ENCODE results near the gene LRRC15.

LRRC15 gene

DNA sequence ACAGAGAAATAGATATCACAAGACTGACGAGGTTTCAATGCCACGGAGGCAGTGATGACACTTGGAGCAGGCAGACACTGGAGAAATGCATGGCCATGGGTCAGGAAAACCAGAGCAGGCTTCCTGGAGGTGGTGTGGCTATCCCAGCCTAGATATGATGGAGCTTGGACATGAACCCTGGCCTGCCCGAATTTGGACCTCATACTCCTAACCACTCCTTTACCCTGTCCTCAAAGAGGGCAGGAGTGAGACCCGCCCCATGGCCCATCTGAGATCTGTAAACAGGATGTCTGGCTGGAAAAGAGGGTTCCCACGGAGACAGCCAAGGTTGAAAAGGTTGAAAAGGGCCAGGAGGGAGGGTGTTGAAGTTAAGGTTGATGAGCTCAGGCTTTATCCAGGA is 49.4 kb downstream of the LRRC15 start:
- Mint-ChIP-seq H3K27me3 (peaks cover 35 to 69% of the 10 kb centered on the region in 2 donors), H3K27ac (no peak overlapping the region), H3K9me3 (peaks cover 8 to 12% of the 10 kb centered on the region in 2 donors), H3K4me3 (no peak overlapping the region), H3K4me1 (peaks cover 6 to 16% of the 10 kb centered on the region in 2 donors), H3K36me3 (peaks cover 4 to 5% of the 10 kb centered on the region in 2 donors)
- DNase-seq = no peak
- no peak for ATAC-seq (replicated peaks)

DNA sequence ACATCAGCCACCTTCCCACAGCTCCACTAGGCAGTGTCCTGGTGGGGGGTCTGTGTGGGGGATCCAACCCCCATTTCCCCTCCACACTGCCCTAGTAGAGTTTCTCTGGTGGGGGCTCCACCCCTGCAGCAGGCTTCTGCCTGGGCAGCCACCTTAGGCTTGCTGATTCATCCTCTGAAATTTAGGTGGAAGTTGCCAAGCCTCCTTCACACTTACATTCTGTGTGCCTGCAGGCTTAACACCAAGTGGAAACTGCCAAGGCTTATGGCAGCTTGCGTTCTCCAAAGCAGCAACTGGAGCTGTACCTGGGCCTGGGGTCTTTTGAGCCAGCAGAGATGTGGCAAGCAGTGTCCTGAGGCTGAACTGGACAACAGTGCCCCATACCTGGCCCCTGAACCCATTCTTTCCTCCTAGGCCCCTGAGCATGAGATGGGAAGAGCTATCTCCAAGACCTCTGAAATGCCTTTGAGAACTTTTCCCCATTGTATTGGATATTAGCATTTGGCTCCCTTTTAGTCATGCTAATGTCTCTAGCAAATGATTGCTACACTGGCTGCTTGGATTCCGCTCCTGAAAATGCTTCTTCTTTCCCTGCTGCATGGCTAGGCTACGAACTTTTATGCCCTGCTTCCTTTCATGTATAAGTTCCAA is 50.9 kb downstream of the LRRC15 start:
- ATAC-seq (replicated peaks) (no peak), DNase-seq (no peak)
- no peak overlapping the region for H3K4me3 Mint-ChIP-seq
- no peak overlapping the region for H3K27ac Mint-ChIP-seq
- peaks cover 9 to 27% of the 10 kb centered on the region in 2 donors for H3K4me1 Mint-ChIP-seq
- peaks cover 8 to 12% of the 10 kb centered on the region in 2 donors for H3K9me3 Mint-ChIP-seq
- H3K27me3 Mint-ChIP-seq = peaks cover 39 to 83% of the 10 kb centered on the region in 2 donors
- peaks cover 4 to 5% of the 10 kb centered on the region in 2 donors for H3K36me3 Mint-ChIP-seq

DNA sequence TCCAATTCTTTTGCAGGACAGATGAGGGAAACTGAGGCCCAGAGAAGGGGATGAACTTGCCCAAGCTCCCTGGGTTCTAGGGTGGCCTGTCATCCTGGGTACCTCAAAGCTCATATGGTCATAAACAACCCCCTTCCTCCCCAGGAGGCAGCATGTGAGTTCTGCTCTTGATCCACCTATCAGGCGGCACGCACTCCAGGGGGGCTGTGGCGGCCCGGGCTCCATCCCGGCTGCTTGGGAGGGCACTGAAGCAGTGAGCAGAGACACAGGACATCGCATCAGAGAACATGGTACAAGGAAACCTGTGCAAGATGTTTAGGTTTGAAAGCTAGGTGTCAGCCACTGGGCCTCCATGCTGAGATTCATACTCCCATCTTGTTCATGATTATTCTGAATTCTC is 52.6 kb downstream of the LRRC15 start:
- peaks cover 43 to 84% of the 10 kb centered on the region in 2 donors for H3K27me3 Mint-ChIP-seq
- DNase-seq = no peak
- H3K36me3 Mint-ChIP-seq = peaks cover 4 to 5% of the 10 kb centered on the region in 2 donors
- H3K27ac Mint-ChIP-seq = no peak overlapping the region
- no peak overlapping the region for H3K4me3 Mint-ChIP-seq
- peaks cover 17 to 44% of the 10 kb centered on the region in 2 donors for H3K4me1 Mint-ChIP-seq
- H3K9me3 Mint-ChIP-seq = peaks cover 8 to 12% of the 10 kb centered on the region in 2 donors
- no peak for ATAC-seq (replicated peaks)

DNA sequence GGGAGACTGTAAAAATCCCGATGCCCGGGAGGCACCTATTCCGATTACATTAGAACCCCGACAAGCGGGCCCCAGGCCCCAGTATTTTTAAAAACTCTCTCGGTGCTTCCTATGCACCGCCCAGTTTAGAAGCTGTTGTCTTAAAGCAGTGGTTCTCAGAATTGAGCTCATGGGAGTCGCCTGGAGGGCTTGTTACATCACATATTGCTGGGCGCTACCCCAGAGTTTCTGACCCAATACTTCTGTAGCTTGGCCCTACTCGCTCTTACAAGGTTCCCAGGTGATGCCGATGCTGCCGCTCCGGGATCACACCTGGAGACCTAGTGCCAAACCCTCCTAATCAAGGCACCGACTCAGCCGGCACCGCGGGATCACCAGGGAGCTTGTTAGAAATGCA is 53.6 kb downstream of the LRRC15 start:
- Mint-ChIP-seq H3K9me3 (peaks cover 8 to 12% of the 10 kb centered on the region in 2 donors), H3K27me3 (peaks cover 49 to 87% of the 10 kb centered on the region in 2 donors), H3K27ac (no peak overlapping the region), H3K36me3 (peaks cover 4 to 5% of the 10 kb centered on the region in 2 donors), H3K4me3 (peak overlapping the region in 1 of 2 donors; percentile 83), H3K4me1 (peaks cover 17 to 44% of the 10 kb centered on the region in 2 donors)
- ATAC-seq (replicated peaks) (peak; percentile 39 to 45), DNase-seq (no peak)

DNA sequence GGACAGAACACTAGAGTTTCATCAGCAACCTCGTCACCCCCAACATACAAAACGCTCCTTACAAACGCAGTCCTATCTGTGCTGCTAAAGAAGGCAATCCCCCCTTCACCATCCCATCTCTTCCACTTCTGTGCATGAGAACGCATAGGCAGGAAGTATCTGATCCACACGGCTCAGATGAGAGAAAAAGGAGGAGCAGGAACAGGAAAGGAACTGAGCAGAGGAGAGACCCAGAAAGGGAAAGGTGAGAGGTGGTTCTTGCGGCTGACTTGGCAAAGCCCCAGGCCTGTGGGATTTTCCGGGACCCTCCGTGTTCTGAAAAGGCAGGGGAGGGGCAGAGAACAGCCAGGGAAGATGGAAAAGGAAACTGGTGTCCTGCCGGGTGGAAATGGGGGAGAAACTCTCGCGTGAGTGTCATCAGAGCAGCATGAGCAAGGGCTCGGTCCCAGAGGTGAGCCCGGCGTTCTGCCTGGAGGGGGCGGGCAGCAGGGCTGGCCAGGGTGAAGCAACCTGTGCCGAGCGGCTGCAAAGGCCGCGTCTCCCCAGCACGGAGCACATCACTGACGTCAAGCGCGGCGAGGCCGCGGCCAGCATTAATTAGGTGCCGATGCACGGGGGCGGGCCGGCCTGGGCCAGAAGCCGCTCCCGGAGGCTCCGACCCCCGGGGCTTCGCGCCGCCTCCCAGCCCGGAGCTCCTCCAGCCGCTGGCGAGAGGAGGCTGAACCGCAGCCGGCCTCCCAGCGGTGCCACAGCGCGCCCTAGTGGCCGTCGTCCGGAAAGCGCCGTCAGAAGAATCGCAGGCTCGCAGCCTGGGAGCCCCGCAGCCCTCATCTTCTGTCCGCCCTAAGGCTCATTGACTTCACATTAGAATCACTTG is 54.2 kb downstream of the LRRC15 start:
- H3K4me3 Mint-ChIP-seq = peak overlapping the region; percentile 79 to 83
- peak overlapping the region; percentile 1 for H3K27ac Mint-ChIP-seq
- peaks cover 17 to 44% of the 10 kb centered on the region in 2 donors for H3K4me1 Mint-ChIP-seq
- H3K27me3 Mint-ChIP-seq = peaks cover 52 to 88% of the 10 kb centered on the region in 2 donors
- peaks cover 8 to 12% of the 10 kb centered on the region in 2 donors for H3K9me3 Mint-ChIP-seq
- DNase-seq (peak; percentile 75), ATAC-seq (replicated peaks) (peak; percentile 88)
- H3K36me3 Mint-ChIP-seq = peaks cover 4 to 5% of the 10 kb centered on the region in 2 donors

DNA sequence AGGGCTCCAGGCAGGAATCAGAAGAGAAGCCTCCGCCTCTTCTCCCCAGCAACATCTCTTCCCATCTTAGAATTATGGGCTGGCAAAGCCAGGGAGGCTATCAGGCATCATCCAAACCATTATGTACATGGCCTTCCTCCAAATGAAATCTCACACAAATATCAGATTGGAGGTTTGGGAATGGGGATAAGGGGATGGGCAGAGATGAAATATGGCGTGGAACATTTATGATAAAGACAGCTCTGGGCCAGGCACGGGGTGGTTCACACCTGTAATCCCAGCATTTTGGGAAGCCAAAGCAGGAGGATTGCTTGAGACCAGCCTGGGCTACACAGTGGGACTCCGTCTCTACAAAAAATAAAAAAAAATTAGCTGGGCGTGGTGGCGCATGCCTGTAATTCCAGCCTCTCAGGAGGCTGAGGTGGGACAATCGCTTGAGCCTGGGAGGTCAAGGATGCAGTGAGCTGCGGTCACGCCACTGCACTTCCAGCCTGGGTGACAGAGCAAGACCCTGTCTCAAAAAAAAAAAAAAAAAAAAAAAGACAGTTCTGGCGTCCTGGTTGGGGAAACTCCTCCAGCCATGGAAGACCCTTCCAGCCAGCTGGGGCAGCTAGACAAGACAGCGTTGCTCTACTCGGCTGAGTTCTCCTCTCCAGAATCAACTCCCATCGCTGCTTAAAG is 55.0 kb downstream of the LRRC15 start:
- ATAC-seq (replicated peaks) (no peak), DNase-seq (no peak)
- peak overlapping the region in 1 of 2 donors; percentile 79 for H3K4me3 Mint-ChIP-seq
- peaks cover 52 to 83% of the 10 kb centered on the region in 2 donors for H3K27me3 Mint-ChIP-seq
- peaks cover 20 to 50% of the 10 kb centered on the region in 2 donors for H3K4me1 Mint-ChIP-seq
- H3K9me3 Mint-ChIP-seq = peaks cover 7 to 8% of the 10 kb centered on the region in 2 donors
- H3K36me3 Mint-ChIP-seq = peaks cover 4 to 5% of the 10 kb centered on the region in 2 donors
- no peak overlapping the region for H3K27ac Mint-ChIP-seq

DNA sequence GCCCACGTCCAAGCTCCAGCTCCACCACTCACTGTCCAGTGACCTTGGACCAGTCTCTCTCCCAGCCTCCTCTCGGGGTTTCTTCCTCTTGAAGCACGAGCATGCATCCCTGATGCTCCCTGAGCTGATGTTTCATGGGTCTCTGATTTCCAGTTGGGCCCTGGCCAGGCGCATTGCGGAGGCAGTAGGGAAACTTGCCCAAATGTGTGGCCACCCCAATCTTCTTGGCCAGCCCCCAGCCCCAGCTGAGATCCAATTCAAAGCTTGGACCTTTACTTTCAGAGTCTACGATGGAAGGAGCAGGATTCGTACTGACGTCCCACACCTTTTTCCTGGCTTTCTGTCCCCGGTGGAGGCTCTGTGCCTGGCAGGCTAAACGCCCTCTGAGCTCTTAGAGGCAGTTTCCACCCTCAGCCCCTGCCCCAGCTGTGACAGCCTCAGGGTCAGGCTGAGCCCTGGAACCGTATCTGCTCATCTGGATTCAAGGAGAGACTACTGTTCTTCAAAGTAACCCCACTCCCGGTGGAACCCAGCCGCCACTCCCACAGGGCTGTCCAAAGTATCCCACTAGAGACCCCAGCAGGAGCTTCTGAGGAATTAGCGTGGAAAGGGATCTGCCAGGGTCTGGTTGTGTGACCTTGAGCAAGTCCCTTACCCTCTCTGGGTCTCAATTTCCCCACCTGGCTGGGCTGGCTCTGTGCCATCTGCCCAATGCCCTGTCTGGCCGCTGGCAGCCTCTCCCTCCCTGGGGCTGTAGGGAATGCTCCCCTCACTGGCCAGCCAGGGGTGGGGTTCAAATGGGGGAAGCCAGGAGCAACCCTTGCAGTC is 55.8 kb downstream of the LRRC15 start:
- Mint-ChIP-seq H3K4me1 (peaks cover 26 to 57% of the 10 kb centered on the region in 2 donors), H3K4me3 (no peak overlapping the region), H3K27ac (no peak overlapping the region), H3K36me3 (peaks cover 0 to under 1% of the 10 kb centered on the region in 2 donors), H3K9me3 (peaks cover 0 to under 1% of the 10 kb centered on the region in 2 donors), H3K27me3 (peaks cover 48 to 75% of the 10 kb centered on the region in 2 donors)
- DNase-seq (no peak), ATAC-seq (replicated peaks) (no peak)

DNA sequence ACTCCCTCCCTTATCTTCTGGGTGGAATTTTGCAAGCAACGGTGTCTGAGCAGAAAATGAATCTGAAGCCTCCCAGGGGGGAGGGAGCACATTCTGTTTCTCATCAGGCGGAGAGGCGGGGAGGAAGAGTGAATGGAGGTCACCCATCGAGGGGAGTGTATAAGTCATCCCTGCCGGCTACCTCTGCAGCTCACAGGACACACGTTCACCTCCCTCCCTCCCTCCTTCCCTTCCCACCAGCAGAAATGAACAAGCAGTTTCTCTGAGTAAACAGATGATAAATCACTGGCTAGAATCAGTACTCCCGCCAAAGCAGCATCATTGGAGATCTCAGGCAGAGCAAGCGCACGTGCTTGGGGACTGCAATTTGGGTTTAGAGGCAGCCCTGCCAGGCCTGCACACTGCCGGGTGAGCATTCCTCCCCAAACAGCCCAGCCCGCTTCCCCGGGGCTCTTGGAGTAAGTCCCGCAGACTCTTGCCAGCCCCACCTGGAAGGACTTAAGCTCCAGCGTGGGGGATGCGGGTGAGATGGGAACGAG is 56.7 kb downstream of the LRRC15 start:
- Mint-ChIP-seq H3K4me1 (peaks cover 30 to 64% of the 10 kb centered on the region in 2 donors), H3K36me3 (no peaks in the 10 kb centered on the region), H3K4me3 (no peak overlapping the region), H3K27ac (no peak overlapping the region), H3K9me3 (no peaks in the 10 kb centered on the region), H3K27me3 (peaks cover 46 to 66% of the 10 kb centered on the region in 2 donors)
- DNase-seq (no peak), ATAC-seq (replicated peaks) (no peak)

DNA sequence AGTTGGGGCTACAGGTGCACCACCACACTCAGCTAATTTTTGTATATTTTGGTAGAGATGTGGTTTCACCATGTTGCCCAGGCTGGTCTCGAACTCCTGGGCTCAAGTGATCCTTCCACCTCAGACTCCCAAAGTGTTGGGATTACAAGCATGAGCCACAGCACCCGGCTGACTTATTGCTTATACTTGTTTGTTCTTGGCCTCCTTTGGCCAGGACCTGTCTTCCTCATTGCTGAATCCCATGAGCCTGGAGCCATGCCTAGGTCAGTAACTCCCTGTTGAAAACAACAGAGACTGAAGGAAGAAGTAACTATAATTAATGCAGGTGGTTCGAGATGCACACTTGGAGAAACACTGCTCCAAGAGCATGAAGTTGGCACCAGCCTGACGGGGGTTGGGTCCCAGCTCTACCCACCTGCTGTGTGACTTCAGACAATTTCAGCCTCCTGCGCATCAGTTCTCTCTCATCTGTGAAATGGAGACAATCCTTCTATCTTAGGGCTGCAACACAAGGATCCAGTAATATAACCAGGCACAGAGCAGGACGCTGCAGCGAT is 57.3 kb downstream of the LRRC15 start:
- no peak overlapping the region for H3K4me3 Mint-ChIP-seq
- H3K27ac Mint-ChIP-seq = no peak overlapping the region
- H3K4me1 Mint-ChIP-seq = peaks cover 36 to 69% of the 10 kb centered on the region in 2 donors
- DNase-seq = no peak
- H3K36me3 Mint-ChIP-seq = no peaks in the 10 kb centered on the region
- H3K27me3 Mint-ChIP-seq = peaks cover 41 to 60% of the 10 kb centered on the region in 2 donors
- H3K9me3 Mint-ChIP-seq = no peaks in the 10 kb centered on the region
- ATAC-seq (replicated peaks) = no peak

DNA sequence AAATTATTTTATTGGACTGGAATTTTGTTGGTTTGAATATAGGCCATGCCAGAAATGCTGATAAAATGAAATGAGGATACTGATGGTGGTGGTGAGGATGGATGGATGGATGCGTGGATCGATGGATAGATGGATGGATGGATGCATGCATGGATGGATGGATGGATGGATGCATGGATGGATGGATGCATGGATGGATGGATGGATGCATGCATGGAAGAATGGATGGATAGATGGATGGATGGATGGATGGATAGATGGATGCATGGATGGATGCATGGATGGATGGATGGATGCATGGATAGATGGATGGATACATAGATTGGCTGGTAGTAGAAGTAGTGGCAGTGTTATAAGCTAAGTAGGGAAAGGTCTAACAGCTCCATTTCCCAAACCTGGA is 58.5 kb downstream of the LRRC15 start:
- DNase-seq (no peak), ATAC-seq (replicated peaks) (no peak)
- Mint-ChIP-seq H3K4me3 (no peak overlapping the region), H3K27ac (no peak overlapping the region), H3K4me1 (peaks cover 44 to 74% of the 10 kb centered on the region in 2 donors), H3K36me3 (no peaks in the 10 kb centered on the region), H3K9me3 (no peaks in the 10 kb centered on the region), H3K27me3 (peaks cover 36 to 51% of the 10 kb centered on the region in 2 donors)

DNA sequence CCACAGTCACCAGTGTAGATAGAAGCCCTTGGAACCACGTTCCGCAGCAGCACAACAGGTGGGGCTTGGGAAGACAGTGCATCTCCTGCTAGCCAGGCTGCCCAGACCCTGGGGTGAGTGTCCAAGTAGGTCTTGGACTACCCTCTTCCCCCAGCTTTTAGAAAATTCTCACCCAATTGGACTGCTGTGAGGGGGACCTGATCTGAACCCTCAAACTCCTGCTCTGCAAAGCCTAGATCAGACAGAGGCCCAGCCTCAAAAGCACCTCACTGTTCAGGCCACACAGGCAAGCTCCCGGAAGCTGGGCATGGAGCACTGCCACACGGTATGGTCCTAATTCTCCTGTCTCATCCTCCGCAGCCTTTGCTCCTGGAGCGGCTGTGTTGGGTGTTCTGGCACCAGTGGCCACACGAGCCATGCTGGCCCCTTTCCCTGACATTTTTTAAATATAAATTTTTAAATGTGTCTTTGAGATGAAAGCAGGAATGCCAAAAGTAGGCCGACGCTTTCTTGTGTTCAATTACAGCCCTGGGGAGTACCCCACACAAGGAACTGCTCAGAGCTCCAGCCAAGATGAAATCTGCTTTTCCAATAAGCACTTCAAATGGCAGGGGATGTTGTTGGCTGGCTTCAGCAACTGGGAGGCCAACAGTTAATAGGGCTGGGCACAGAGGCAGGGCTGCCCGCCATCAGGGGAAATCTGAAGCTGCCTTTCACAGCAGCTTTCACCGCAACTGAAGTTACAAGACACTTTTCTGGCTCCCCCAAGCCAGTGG is 59.3 kb downstream of the LRRC15 start:
- Mint-ChIP-seq H3K4me1 (peaks cover 48 to 75% of the 10 kb centered on the region in 2 donors), H3K27me3 (peaks cover 34 to 47% of the 10 kb centered on the region in 2 donors), H3K27ac (no peak overlapping the region), H3K36me3 (no peaks in the 10 kb centered on the region), H3K9me3 (no peaks in the 10 kb centered on the region), H3K4me3 (no peak overlapping the region)
- no peak for ATAC-seq (replicated peaks)
- no peak for DNase-seq

DNA sequence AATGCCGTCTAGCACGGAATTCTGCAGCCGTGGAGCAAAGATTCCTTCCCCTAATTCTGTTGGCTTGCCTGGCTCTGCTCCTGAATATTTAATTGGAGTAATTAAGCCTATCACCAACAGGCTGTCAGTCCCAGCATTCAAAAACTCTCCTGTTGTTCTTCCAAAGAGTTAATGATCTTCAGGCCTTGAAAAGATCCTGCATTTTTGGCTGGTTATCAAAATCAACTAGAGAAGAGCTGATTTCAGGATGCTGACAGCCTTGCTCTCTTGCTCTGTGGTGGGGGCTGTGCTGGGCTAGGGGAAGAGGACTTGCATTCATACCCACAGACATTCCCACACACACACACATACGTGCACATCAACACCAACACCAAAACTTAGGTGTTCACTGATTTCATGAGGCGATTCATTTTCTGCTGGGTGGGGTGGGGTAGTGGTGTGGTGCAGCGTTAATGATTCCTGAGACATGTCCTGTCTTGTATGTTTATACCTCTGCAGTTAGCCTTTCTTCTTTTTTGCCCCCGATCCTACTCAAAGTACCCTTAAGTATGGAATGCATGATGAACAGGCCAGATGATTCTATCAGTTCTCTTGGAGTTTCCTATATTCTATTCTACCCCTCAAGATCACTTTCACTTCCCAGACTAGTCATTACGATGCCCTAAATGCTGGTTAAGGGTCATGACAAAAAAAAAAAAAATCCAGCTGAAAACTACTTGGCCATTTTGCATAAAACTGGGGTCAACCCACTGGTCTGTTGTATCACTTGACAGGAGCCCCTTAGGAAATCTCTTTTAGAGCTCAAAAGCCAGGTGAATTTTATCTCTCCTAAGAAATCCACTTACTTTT is 60.7 kb downstream of the LRRC15 start:
- no peak overlapping the region for H3K4me3 Mint-ChIP-seq

More for the DNA sequence above, 60.7 kb downstream of the LRRC15 start:
- ATAC-seq (replicated peaks) (peak; percentile 26 to 39), DNase-seq (no peak)
- Mint-ChIP-seq H3K27me3 (peaks cover 28 to 39% of the 10 kb centered on the region in 2 donors), H3K4me1 (peaks cover 51 to 72% of the 10 kb centered on the region in 2 donors), H3K9me3 (peaks cover 0 to 2% of the 10 kb centered on the region in 2 donors), H3K36me3 (peaks cover 0 to 3% of the 10 kb centered on the region in 2 donors), H3K27ac (no peak overlapping the region)

All from stimulated activated naive B cell treated with anti-CD40 and anti-IgM and Interleukin-4, amounts not matched to agents 10 μg/mL and 1 μg/mL and 100 μg/mL, for 72 hours (primary cell).